ENCODE measurements around the gene IFNG.
"Not testable (repeated sequence)": the region's sequence is repeated elsewhere in the genome, so short reads cannot be mapped to it uniquely, and the experiment has no call there.

Gene IFNG

GRCh38 chr12:68159681-68160304 is at the start of gene IFNG:
TSS of gene IFNG (minus strand) at chr12:68159740. CDS start at chr12:68159615, 125 bp downstream.
- DNase-seq = no peak

DNA sequence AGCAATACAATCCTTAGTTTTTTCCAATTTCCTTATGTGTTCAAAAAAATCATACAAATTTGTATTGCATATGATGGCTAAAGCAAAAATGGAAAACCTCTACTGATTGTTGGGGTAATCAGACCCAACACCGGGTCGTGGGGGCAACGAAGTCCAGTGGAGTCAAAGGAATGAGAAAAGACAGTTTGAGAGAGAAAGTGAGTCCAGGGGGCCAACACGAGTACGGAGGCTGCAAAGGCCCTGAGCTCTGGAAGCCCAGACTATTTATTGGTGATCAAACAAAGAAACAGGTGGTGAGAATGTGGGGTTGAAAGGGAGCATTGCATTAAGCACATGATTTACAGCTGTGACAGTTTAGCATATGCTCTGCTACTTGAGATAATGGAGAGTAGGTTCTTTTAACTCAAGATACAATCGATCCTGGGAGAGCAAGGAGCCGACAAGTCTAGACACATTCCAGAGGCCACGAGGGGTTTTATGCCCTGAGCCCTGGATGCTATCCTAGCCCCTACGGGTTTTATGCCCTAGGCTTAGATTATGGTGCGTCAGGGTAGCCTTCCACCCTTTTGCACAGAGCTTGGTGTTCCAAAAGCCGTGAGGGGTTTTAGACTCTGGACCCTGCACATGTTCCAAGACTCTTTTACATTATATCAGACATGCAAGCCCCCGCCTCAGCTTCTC is 49.6 kb upstream of the IFNG start:
- DNase-seq = peak; percentile 51

- DNase-seq = no peak
Measured at GRCh38 chr12:68207276-68207675, 47.7 kb upstream of the IFNG start.

- DNase-seq = peak; percentile 9
Measured at GRCh38 chr12:68206446-68206845, 46.9 kb upstream of the IFNG start.

DNA sequence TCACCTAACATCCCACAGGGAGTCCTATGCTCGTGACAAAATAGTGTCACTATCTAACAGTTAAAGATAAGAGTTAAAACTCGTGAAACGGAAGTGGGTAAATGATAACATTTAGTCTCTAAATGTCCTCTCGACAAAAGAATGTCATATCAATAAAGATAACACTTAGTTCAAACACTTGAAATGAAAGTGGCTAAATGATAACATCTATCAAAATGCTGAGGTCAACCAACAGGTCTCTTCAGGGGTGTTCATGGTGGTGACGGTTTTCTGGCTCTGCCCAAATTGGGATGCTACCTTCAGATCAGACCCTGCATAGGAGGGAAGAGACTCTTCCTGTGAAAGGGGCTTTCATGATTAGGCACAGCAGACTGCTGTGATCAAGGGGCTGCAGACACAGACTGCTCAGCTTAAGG is 43.9 kb upstream of the IFNG start:
- DNase-seq = no peak

DNA sequence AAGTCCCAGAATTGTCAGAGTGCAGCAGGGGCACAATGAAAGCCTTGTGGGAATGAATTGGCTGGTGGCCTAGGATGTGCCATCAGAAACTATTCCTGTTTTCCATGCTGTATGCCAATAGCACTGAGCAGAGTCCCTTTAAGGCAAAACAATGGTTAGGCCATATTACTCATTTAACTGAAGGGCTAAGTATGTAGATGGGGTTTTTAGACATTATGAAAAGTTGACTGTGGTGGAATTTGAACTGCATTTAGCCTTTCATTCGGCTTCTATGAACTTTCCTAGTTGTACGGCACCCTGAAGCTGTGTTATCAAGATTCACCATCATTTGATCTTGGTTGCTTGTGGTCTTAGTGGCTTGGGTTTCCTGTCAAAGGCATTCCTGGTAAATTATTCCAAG is 41.3 kb upstream of the IFNG start:
- DNase-seq = no peak

DNA sequence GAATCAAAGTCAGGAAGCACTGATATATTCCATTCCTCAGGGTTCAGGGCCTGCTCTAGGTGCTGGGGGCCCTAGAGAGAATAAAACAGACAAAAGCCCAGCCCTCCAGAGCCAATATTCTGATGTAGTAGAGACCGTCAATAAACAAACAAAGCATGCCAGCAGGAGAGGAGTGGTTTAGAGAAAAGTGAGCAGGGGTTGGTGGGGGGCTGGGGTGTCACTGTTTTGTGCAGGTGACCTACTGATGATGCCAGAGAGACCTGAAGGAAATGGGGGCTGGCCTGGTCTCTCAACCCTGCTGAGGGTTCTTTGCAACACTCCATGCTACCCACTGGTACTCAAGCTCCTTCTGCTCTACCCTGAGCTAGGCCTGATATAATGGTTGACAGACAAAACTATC is 39.6 kb upstream of the IFNG start:
- no peak for DNase-seq

DNA sequence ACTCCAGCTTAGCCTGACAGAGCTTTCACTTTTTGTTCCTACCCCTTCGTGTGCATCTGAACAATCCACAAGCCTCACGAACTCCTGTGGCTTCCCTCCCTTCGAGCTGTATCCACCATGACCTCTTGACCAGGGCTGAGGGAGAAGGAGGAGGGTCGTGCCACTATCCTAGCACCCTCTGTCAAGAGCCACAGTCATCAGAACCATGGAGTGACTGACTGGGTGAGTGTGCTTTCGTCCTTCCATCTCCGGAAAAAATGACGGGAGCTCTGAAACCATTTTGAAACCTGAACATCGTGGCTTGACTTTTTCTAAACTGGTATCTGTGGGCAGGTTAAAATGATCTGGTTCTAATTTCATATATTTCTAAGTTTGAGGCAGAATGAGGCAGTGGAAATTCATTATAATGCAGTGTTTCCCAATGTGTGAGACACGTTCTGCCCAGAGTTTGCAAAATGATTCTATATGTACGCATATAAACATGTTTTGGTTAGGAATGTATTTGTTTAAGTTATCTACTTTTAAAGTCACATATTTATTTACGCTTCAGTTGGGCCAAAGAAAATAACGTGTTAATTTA is 39.1 kb upstream of the IFNG start:
- DNase-seq = no peak

DNA sequence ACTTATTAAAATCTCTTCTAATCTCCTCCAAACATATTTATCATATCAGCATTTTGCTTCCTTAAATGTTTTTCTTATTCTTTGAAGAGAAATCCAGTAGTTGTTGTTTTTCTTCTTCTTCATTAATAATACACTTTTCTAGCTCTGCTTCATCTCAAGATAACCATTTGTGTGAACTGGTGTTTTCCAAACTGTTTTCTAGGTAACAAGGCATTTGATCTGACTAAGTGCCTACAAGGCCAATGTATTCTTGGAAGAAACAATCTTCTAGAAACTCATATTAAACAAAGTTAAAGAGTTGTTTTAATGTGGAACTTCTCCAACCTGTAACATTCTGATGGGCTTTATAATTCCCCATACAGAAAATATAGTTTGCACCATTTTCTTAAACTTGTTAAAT is 30.8 kb upstream of the IFNG start:
- DNase-seq = no peak

- no peak for DNase-seq
Measured at GRCh38 chr12:68189821-68190242, 30.3 kb upstream of the IFNG start.

GRCh38 chr12:68185598-68185997 is 26.1 kb upstream of the IFNG start:
- DNase-seq = no peak

- DNase-seq = no peak
Measured at GRCh38 chr12:68180792-68181744, 21.5 kb upstream of the IFNG start.

DNA sequence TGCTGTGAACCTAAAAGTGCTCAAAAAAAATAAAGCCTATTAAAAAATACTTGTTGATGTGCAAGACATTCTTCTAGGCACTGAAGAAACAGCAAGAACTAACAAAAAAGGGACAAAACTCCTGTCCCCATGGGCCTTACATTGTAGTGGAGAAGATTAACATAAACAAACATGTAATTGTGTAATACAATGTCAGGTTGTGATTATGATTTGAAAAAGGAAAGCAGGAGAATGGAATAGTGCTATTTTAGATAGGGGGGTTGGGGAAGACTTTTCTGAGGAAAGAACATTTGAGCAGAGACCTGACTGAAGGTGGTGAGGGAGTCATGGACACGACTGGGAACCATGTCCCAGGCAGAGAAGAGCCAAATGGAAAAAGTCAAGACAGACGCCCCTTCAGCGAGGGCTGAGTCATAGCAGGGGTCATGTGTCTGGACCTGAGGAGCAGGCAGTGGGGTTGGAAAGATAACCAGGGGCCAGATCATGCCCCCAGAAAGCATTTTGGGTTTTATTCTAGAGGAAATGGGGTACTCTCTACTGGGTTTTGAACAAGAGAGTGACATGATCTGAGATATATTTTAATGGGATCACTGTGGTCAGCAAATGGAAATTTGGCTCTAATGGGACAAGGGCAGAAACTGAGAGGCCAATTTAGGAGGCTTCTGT is 19.4 kb upstream of the IFNG start:
- DNase-seq = no peak

DNA sequence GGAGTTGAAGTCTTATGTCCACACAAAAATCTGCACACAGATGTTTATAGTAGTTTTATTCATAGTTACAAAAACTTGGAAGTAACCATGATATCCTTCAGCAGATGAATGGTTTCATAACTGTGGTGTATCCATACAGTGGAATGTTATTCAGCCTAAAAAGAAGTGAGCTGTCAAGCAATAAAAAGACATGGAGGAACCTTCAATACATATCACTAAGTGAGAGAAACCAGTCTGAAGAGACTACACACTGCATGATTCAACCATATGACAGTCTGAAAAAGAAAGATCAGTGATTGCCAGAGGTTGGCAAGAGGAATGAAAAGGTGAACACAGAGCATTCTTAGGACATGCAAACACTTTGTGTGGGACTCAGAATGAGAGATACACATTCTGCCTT is 18.6 kb upstream of the IFNG start:
- no peak for DNase-seq

DNA sequence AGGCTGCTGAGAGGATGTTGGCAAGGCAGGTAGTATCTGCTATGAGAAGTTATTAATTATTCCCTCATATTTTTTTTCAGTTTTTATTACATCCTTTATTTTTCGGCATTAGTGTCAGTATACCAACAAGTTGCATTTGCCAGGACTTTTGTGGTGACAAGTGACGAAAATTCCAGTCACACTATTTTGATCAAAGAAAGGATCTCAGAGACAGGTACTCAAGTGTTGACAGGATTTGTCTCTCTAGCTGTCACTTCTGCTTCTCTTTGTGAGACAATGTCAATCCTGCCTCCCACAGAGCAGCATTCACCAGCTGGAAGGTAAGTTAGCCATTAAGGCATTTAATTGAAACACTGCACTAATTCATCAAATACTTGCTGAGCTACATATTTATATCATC is 18.0 kb upstream of the IFNG start:
- no peak for DNase-seq

- no peak for DNase-seq
Measured at GRCh38 chr12:68176257-68176656, 16.7 kb upstream of the IFNG start.

DNA sequence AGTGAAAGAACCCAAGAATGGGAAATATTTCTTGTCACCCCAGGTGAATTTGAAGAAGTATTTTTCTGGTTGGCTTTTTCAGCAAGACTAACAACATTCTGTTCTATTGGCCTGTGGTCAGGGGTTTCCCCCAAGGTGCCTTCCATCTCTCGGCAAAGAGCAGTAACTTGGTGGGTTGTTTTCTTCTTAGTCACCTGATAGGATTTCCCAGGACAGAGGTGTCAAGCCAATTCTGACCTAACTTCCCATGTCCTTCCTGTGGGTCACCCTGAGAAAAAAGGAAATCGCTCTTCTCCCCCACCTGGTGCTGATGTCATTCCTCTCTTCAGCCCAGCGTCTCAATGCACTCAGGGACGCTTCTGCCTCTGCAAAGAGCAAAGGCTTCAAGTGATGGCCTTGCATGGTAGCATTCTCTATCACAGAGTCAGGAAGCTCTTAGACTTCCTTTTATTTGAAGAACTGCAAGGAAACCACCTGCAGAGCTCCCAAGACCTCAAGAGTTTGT is 16.1 kb upstream of the IFNG start:
- no peak for DNase-seq

- DNase-seq = not testable (repeated sequence)
Measured at GRCh38 chr12:68174761-68175160, 15.2 kb upstream of the IFNG start.

DNA sequence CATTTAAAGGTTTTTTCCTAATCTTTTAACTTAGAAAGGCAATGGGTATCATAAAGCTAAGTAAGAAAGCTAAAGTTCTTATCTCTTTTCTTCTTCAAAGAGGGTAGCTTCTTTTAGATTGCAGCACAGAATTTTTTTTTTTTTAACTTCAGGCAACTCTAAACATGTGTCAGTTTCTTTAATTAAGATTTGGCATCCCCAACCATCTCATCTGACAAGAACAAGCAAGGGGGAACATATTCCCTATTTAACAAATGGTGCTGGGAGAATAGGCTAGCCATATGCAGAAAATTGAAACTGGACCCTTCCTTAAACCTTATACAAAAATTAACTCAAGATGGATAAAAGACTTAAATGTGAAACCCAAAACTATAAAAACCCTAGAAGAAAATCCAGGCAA is 14.3 kb upstream of the IFNG start:
- DNase-seq = no peak

DNA sequence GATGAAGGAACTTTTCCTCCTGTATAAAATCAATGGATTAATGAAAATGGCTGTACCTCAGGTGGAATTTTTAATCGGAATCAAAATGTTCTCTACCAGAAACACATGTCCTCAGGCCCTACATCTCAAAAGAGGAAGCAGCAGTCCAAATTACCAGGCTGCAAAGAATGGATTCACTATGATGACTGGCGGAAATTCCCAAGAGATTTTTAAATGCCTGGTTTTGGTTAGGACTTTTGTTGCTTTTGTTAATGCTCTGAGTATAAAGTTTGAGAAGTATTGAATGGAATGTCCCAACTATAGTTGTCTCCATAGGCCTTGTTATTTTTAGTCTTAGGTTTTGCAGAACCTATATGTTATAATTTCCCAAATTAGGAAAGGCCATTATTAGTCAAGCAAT is 11.2 kb upstream of the IFNG start:
- no peak for DNase-seq

- no peak for DNase-seq
Measured at GRCh38 chr12:68169213-68169889, 9.8 kb upstream of the IFNG start.

DNA sequence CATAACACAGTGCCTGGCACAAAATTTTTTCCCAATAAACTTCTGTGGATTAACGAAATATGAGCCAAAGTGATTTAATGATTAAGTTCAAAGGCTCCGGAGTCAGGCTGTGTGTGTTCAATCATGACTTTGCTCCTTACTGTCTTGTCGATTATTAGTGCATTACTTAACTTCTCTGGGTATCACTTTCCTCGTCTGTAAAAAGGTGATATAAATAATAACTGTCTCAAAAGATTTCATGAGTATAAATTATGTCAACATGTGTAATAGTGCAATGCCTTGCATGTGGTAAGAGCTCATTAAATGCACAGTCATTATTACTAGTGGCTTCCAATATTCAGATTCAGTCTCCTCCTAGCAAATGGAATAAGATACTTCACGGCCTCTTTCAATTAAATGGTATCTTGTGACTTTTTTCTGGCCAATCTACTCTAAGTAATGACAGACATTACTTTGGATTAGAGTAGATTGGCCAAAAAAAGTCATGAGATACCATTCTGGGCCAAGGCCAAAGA is 6.8 kb upstream of the IFNG start:
- DNase-seq = no peak

All from SHP77 treated with DMSO at 0.1 percent for 48 hours (cell line).